ENCODE results near the gene VPS33A. TPM values are rescaled to one million over a fixed set of nuclear protein-coding genes. Genes with fewer than 3 reads are reported as not detected.

VPS33A gene
- 43.6 and 58.0 TPM in 2 replicates for total RNA-seq (2016; rRNA removed; fragmentation: Illumina TruSeq; extraction: Trizol)
- total RNA-seq (2016; cell fraction: cytosol; rRNA removed; fragmentation: Illumina TruSeq; extraction: Trizol; ENCODE audit: low read depth), result 6.4 and 6.6 TPM in 2 replicates
- 41.8 and 55.7 TPM in 2 replicates for total RNA-seq (2016; cell fraction: insoluble cytoplasmic fraction; rRNA removed; fragmentation: Illumina TruSeq; extraction: Trizol)
- 10.6 and 12.5 TPM in 2 replicates for total RNA-seq (2016; cell fraction: membrane; rRNA removed; fragmentation: Illumina TruSeq; extraction: Trizol)
- 20.1 and 24.7 TPM in 2 replicates for total RNA-seq (2016; cell fraction: nucleus; rRNA removed; fragmentation: Illumina TruSeq; extraction: Trizol)
- polyA plus RNA-seq (2011; rRNA removed), result 11.0 and 11.2 TPM in 2 replicates
- polyA plus RNA-seq (2011; cell fraction: cytosol; rRNA removed), result 8.9 and 12.7 TPM in 2 replicates
- 5.3 and 8.1 TPM in 2 replicates for polyA plus RNA-seq (2011; cell fraction: nucleus; rRNA removed)
- polyA plus RNA-seq (2012), result 17.4 and 19.9 TPM in 2 replicates
- 4.0 TPM in 2 replicates for polyA plus RNA-seq (2016; cell fraction: cytosol; fragmentation: Illumina TruSeq; extraction: Trizol; ENCODE audit: low read depth)
- polyA plus RNA-seq (2016; cell fraction: insoluble cytoplasmic fraction; fragmentation: Illumina TruSeq; extraction: Trizol; ENCODE audit: low read depth), result 50.8 and 53.6 TPM in 2 replicates
- polyA plus RNA-seq (2016; cell fraction: membrane; fragmentation: Illumina TruSeq; extraction: Trizol; ENCODE audit: low read depth), result 7.6 and 9.4 TPM in 2 replicates
- polyA plus RNA-seq (2016; cell fraction: nucleus; fragmentation: Illumina TruSeq; extraction: Trizol; ENCODE audit: insufficient read depth, low read depth), result 20.3 and 24.6 TPM in 2 replicates
- 11.1 and 14.7 TPM in 2 replicates for polyA minus RNA-seq (2011; rRNA and poly(A)+ RNA removed; ENCODE audit: low replicate concordance)
- 12.5 and 14.8 TPM in 2 replicates for polyA minus RNA-seq (2011; cell fraction: cytosol; rRNA and poly(A)+ RNA removed)
- polyA minus RNA-seq (2011; cell fraction: nucleus; rRNA and poly(A)+ RNA removed), result 10.7 and 11.2 TPM in 2 replicates
- percentile 67 among the genes with signal in this experiment for Bru-seq, nascent RNA
- percentile 91 among the genes with signal in this experiment for BruChase-seq, experiment 1, labeled RNA remaining after a 6-hour chase
- percentile 84 among the genes with signal in this experiment for BruChase-seq, experiment 2, labeled RNA remaining after a 2-hour chase
- long read RNA-seq, experiment 1, full-length matches to known transcripts, result 40 of 54 reads
- long read RNA-seq, experiment 1, partial matches to known transcripts, result 2 of 54 reads
- long read RNA-seq, experiment 1, other reads (novel, unspliced or antisense), result 12 of 54 reads
- long read RNA-seq, experiment 2, full-length matches to known transcripts, result 33 of 76 reads
- long read RNA-seq, experiment 2, partial matches to known transcripts, result 16 of 76 reads
- long read RNA-seq, experiment 2, other reads (novel, unspliced or antisense), result 27 of 76 reads

- peaks cover 11% of the 10 kb centered on the region for H3K79me2 ChIP-seq (ENCODE audit: insufficient read depth, low read length)
- no peaks in the 10 kb centered on the region for H4K20me1 ChIP-seq (ENCODE audit: insufficient read depth, low read length)
- H3K4me1 ChIP-seq (ENCODE audit: insufficient read depth, low read length), result peaks cover 16% of the 10 kb centered on the region
- peak within 1 kb of the TSS; percentile 86 for H3K27ac ChIP-seq (ENCODE audit: extremely low read length, insufficient read depth, low read length)
- H3K9me3 ChIP-seq (ENCODE audit: low read length), result no peaks in the 10 kb centered on the region
- H3K27me3 ChIP-seq (ENCODE audit: control insufficient read depth in 1 of 2, insufficient read depth in 2 of 2, low read length in 2 of 2), result no peaks in the 10 kb centered on the region; a peak in 1 of 5 replicates
- ChIA-PET CTCF (ENCODE audit: low intra/inter-chr PET ratio, low total read pairs) (no interaction called here), POLR2A (interaction anchor here (0.6 to 1.9 kb wide), 5 partner anchors 12 to 312 kb away, joined by 3 to 8 read pairs (median 4); partner anchors contain the start of gene DIABLO)
- FAIRE-seq, result peak; percentile 96
- WGBS (ENCODE audit: low lambda C conversion rate), result 1% methylated on average over 16 of the region's 56 CpGs
- peak; percentile 93 for ATAC-seq
- H3K36me3 ChIP-seq (replicated peaks in 1 of 2; ENCODE audit: control insufficient read depth in 1 of 2, insufficient read depth in 2 of 2, low read length in 2 of 2), result peaks cover 2 to 9% of the 10 kb centered on the region in 2 experiments; a peak in 3 of 5 replicates
- H2AFZ ChIP-seq (ENCODE audit: low read length), result peak within 1 kb of the TSS; percentile 56
- DNase-seq (ENCODE audit: low spot score), result peak; percentile 94
- H3K9ac ChIP-seq (ENCODE audit: insufficient read depth, low read depth, low read length), result peak within 1 kb of the TSS; percentile 91
- H3K4me3 ChIP-seq (replicated peaks in 1 of 3; ENCODE audit: insufficient read depth in 1 of 3, low read depth in 2 of 3, low read length in 3 of 3), result peak within 1 kb of the TSS; percentile 87 to 95 (median 94)
- intact Hi-C loops (cut with micrococcal nuclease; ENCODE audit: unreplicated experiment) (no loop called here), in situ Hi-C loops (cut with HindIII; ENCODE audit: extremely low pct_ligation_motif_present, low pct_unique_long_range_greater_than_20kb) (no loop called here)
- BruUV-seq (replicated peaks), result TSS peak; percentile 96
- H3K4me2 ChIP-seq (ENCODE audit: low read depth, low read length), result peak within 1 kb of the TSS; percentile 84
- TF ChIP-seq CCAR2 (optimal IDR thresholded peaks at IDR 0.05; ENCODE audit: low read depth, low read length) (no peak), EHMT2 (IDR thresholded peaks at IDR 0.05; ENCODE audit: borderline replicate concordance, low read depth, low read length) (no peak), SIN3B (IDR thresholded peaks at IDR 0.05; ENCODE audit: low read length) (peak; percentile 95), ZNF280D (CRISPR knock-in tag; IDR thresholded peaks at IDR 0.05) (no peak), TFDP2 (CRISPR knock-in tag; IDR thresholded peaks at IDR 0.05) (peak; percentile 62), RBAK (CRISPR knock-in tag; IDR thresholded peaks at IDR 0.05) (no peak), ZNF33B (CRISPR knock-in tag; IDR thresholded peaks at IDR 0.05) (peak; percentile 78; the same call in 1 of the 2 replicates), ZNF788 (CRISPR knock-in tag; IDR thresholded peaks at IDR 0.05; ENCODE audit: borderline replicate concordance) (peak; percentile 95; the same call in 1 of the 2 replicates), PHF8 (CRISPR knock-in tag; IDR thresholded peaks at IDR 0.05) (peak; percentile 96), ZFP41 (CRISPR knock-in tag; IDR thresholded peaks at IDR 0.05; ENCODE audit: borderline replicate concordance) (0 out of 2 replicates have a peak, but pooled peaks have one; percentile 43), HOXA3 (CRISPR knock-in tag; IDR thresholded peaks at IDR 0.05) (peak; percentile 97), TAF15 (IDR thresholded peaks at IDR 0.05; ENCODE audit: low read depth, low read length, poor library complexity, severe bottlenecking) (peak; percentile 66), ZNF567 (CRISPR knock-in tag; IDR thresholded peaks at IDR 0.05; ENCODE audit: borderline replicate concordance) (peak; percentile 77; the same call in 1 of the 2 replicates)
Measured at GRCh38 chr12:122266230-122266901, at the start of gene VPS33A. Gene VPS33A (minus strand): TSS chr12:122266494. CDS start chr12:122266408, 86 bp downstream.

All from HepG2 (cell line).